Measurements from ENCODE around the gene GALNT13.
A peak's percentile ranks its signal among the peaks of the same experiment; 100 is the strongest.

The GALNT13 gene

GRCh38 chr2:154244932-154245331, 373.2 kb downstream of the GALNT13 start:
- no peak overlapping the region for H3K4me3 ChIP-seq (ENCODE audit: control insufficient read depth, low read depth, low read length)
- no peak for TF ChIP-seq CTCF (conservative IDR thresholded peaks at IDR 0.05; ENCODE audit: control insufficient read depth, insufficient read depth, low read depth, low read length)
- DNase-seq (ENCODE audit: low read depth): no peak

- TF ChIP-seq CTCF (conservative IDR thresholded peaks at IDR 0.05; ENCODE audit: control insufficient read depth, insufficient read depth, low read depth, low read length): no peak
- no peak overlapping the region for H3K4me3 ChIP-seq (ENCODE audit: control insufficient read depth, low read depth, low read length)
- DNase-seq (ENCODE audit: low read depth): peak; percentile 10
Observed at GRCh38 chr2:154247503-154247902, 375.8 kb downstream of the GALNT13 start.

- TF ChIP-seq CTCF (conservative IDR thresholded peaks at IDR 0.05; ENCODE audit: control insufficient read depth, insufficient read depth, low read depth, low read length): no peak
- DNase-seq (ENCODE audit: low read depth): no peak
- H3K4me3 ChIP-seq (ENCODE audit: control insufficient read depth, low read depth, low read length): no peak overlapping the region
Observed at GRCh38 chr2:154256136-154256535, 384.4 kb downstream of the GALNT13 start.

GRCh38 chr2:154259030-154259429, 387.3 kb downstream of the GALNT13 start:
- H3K4me3 ChIP-seq (ENCODE audit: control insufficient read depth, low read depth, low read length): no peak overlapping the region
- TF ChIP-seq CTCF (conservative IDR thresholded peaks at IDR 0.05; ENCODE audit: control insufficient read depth, insufficient read depth, low read depth, low read length): no peak
- no peak for DNase-seq (ENCODE audit: low read depth)

GRCh38 chr2:154261473-154262027, 389.8 kb downstream of the GALNT13 start:
- DNase-seq (ENCODE audit: low read depth): no peak
- TF ChIP-seq CTCF (conservative IDR thresholded peaks at IDR 0.05; ENCODE audit: control insufficient read depth, insufficient read depth, low read depth, low read length): no peak

GRCh38 chr2:154263206-154263605, 391.5 kb downstream of the GALNT13 start:
- no peak for TF ChIP-seq CTCF (conservative IDR thresholded peaks at IDR 0.05; ENCODE audit: control insufficient read depth, insufficient read depth, low read depth, low read length)
- H3K4me3 ChIP-seq (ENCODE audit: control insufficient read depth, low read depth, low read length): no peak overlapping the region
- no peak for DNase-seq (ENCODE audit: low read depth)

More at GRCh38 chr2:154261473-154262027, 389.8 kb downstream of the GALNT13 start:
- no peak overlapping the region for H3K4me3 ChIP-seq (ENCODE audit: control insufficient read depth, low read depth, low read length)

GRCh38 chr2:154264024-154264423, 392.3 kb downstream of the GALNT13 start:
- no peak for TF ChIP-seq CTCF (conservative IDR thresholded peaks at IDR 0.05; ENCODE audit: control insufficient read depth, insufficient read depth, low read depth, low read length)
- DNase-seq (ENCODE audit: low read depth): no peak
- no peak overlapping the region for H3K4me3 ChIP-seq (ENCODE audit: control insufficient read depth, low read depth, low read length)
